Heart left ventricle (tissue), 16 donors: Measurements from ENCODE around the gene ARHGEF7. TPM values are rescaled to one million over a fixed set of nuclear protein-coding genes. Genes with fewer than 3 reads are reported as not detected.
"Not testable (repeated sequence)": the region's sequence is repeated elsewhere in the genome, so short reads cannot be mapped to it uniquely, and the experiment has no call there.

Source experiments
- ATAC-seq, 4 donors: fragments of 200-7000 bp; cut with Tn5 transposase; one replicate each; pipeline ENCODE4 v1.9.1; 2020 to 2022; ENCODE audit warnings: moderate library complexity in 4 of 4, mild to moderate bottlenecking in 3 of 4, moderate number of reproducible peaks in 1 of 4
- DNase-seq, 5 donors: peaks; one replicate each; pipeline ENCODE4 v3.0.0-alpha.2; 2020
- H3K27ac ChIP-seq, 12 donors: fragments of 200-600 bp; sonication (generic) in 4 of 12; one replicate each; pipeline versions ENCODE4 v1.5.0 to v1.8.0; 2016 to 2022; ENCODE audit warnings: mild to moderate bottlenecking in 2 of 12
- H3K27me3 ChIP-seq, 9 donors: fragments of 200-600 bp; sonication (generic) in 2 of 9; one replicate each; pipeline versions ENCODE4 v1.5.1 to v1.8.0; 2016 to 2022; ENCODE audit warnings: mild to moderate bottlenecking in 3 of 9
- H3K36me3 ChIP-seq, 9 donors: fragments of 200-600 bp; sonication (generic) in 2 of 9; one replicate each; pipeline versions ENCODE4 v1.5.0 to v1.8.0; 2018 to 2022; ENCODE audit warnings: mild to moderate bottlenecking in 2 of 9
- H3K4me1 ChIP-seq, 12 donors: fragments of 200-600 bp; sonication (generic) in 4 of 12; one replicate each; pipeline versions ENCODE4 v1.5.0 to v1.8.0; 2016 to 2022; ENCODE audit warnings: mild to moderate bottlenecking in 3 of 12
- H3K4me3 ChIP-seq, 12 donors: fragments of 200-600 bp; sonication (generic) in 4 of 12; one replicate each; pipeline versions ENCODE4 v1.5.0 to v1.8.0; 2017 to 2022; ENCODE audit warnings: mild to moderate bottlenecking in 9 of 12, moderate library complexity in 4 of 12
- H3K9me3 ChIP-seq, 12 donors: fragments of 200-600 bp; sonication (generic) in 4 of 12; one replicate each; pipeline versions ENCODE4 v1.5.0 to v1.8.0; 2016 to 2022; ENCODE audit warnings: mild to moderate bottlenecking in 1 of 12
- CTCF ChIP-seq, 12 donors: fragments of 200-600 bp; sonication (generic) in 4 of 12; IDR thresholded peaks; one replicate each; pipeline versions ENCODE4 v1.5.0 to v1.8.0; 2018 to 2022; ENCODE audit warnings: antibody characterized with exemption in 12 of 12, mild to moderate bottlenecking in 5 of 12
- POLR2A ChIP-seq, 2 donors: fragments of 450-650 bp; IDR thresholded peaks; one replicate each; pipeline ENCODE4 v1.6.1; 2017; ENCODE audit warnings: antibody characterized with exemption in 2 of 2, mild to moderate bottlenecking in 2 of 2, moderate library complexity in 2 of 2
- WGBS, 4 donors: extraction: QIAGEN DNeasy Blood & Tissue Kit in 2 of 4; methylation state at CpG; one replicate each; pipeline versions ENCODE4 v1.1.5 to v1.1.7; 2013 to 2018; 5-methylcytosine and 5-hydroxymethylcytosine counted together
- intact Hi-C, 10 donors: fragments of 100-400 bp; cut with DNase I; formaldehyde crosslinking; loops; one replicate each; pipeline versions ENCODE4 v1.11.1 to v1.14.2; 2022
- polyA plus RNA-seq, 2 donors: library from polyadenylated mRNA; stranded (reverse); fragments of 200-250 nt; gene quantifications; one replicate each; pipeline ENCODE4 v1.2.3, GENCODE V29; 2013
- total RNA-seq, 9 donors: library from RNA; depleted of rRNA in 2 of 9; stranded (reverse); fragments of >200 nt in 2 of 9; fragmentation: NEBNext Ultra II Directional in 3 of 9; extraction: Animal tissue kit (Norgen Biotek cat#: 25700) in 3 of 9; gene quantifications; one replicate each; pipeline versions ENCODE4 v1.1.0 to v1.2.4, GENCODE V29; 2016 to 2023
- donor health status: ischemic (EF 13 %, LVEDD 7.1; RV severe dilation, severe dysfunction).
- donor health status: healthy with polysubstance abuse.
- donor health status: DM: no; HTN: yes; CAD: no.
- donor health status: DM: no; HTN: no; CAD: no.
- donor health status: ischemic (EF 25% LVEDD 6.9; RV normal size, moderate dysfunction).
- donor health status: ischemic (EF 25% LVEDD 5.7; RV mildly dilated, moderate dysfunction).
- donor health status: healthy.
- donor health status: DM: yes; HTN: yes; CAD: no.
- donor health status: ischemic (EF 35%, LVEDD 5.7; RV mildly dilated, moderate dysfunction).
- donor health status: nonischemic (EF 11% LVEDD 7.7; RV severe dilation, severe dysfunction).
- donor health status: DM: yes; HTN: yes; CAD: no.
- donor health status: PGD.
- donor health status: ischemic (EF 29% LVEDD 5.4; RV normal size, mild dysfunction).
- donor health status: nonischemic (EF 23%, LVEDD 6.1; RV moderate dilation, normal function).

The ARHGEF7 gene
- total and polyA plus RNA-seq, 11 donors, result 16.6 to 60.9 (median 37.5) TPM

GRCh38 chr13:111256946-111257345 is 141.8 kb downstream of the ARHGEF7 start:
- DNase-seq, result no peak
- intact Hi-C loops, result no loop called here
- Histone ChIP-seq H3K27me3 (no peaks in the 10 kb centered on the region), H3K36me3 (peaks cover 0 to 65% (median 40%) of the 10 kb centered on the region in 9 donors), H3K27ac (no peak overlapping the region), H3K4me3 (no peak overlapping the region), H3K9me3 (peaks cover 0 to 15% (median 0%) of the 10 kb centered on the region in 12 donors), H3K4me1 (peaks cover 0 to 23% (median 14%) of the 10 kb centered on the region in 12 donors)
- TF ChIP-seq CTCF (IDR thresholded peaks at IDR 0.05), result no peak
- no peak for TF ChIP-seq POLR2A (IDR thresholded peaks at IDR 0.05)
- 54 to 72% (median 61%) methylated on average over 1 of the region's 1 CpG for WGBS, 4 donors
- ATAC-seq, result no peak

- WGBS, 4 donors, result 93 to 99% (median 95%) methylated on average over 2 of the region's 2 CpGs
- H3K4me3 ChIP-seq, H3K27me3 ChIP-seq, intact Hi-C loops, ATAC-seq, H3K27ac ChIP-seq, DNase-seq: not testable (repeated sequence)
- Histone ChIP-seq H3K9me3 (peaks cover 0 to 15% (median 0%) of the 10 kb centered on the region in 12 donors), H3K36me3 (peaks cover 0 to 57% (median 44%) of the 10 kb centered on the region in 9 donors), H3K4me1 (peaks cover 0 to 20% (median 7%) of the 10 kb centered on the region in 12 donors)
Observed at GRCh38 chr13:111257899-111258298, 142.8 kb downstream of the ARHGEF7 start.

- TF ChIP-seq CTCF (IDR thresholded peaks at IDR 0.05) (no peak), POLR2A (IDR thresholded peaks at IDR 0.05) (no peak)
- DNase-seq (no peak), ATAC-seq (no peak)
- WGBS, 4 donors, result 94 to 100% (median 96%) methylated on average over 2 to 3 of the region's 3 CpGs
- intact Hi-C loops, result no loop called here
- Histone ChIP-seq H3K4me3 (no peak overlapping the region), H3K4me1 (peaks cover 0 to 20% (median 5%) of the 10 kb centered on the region in 12 donors), H3K27me3 (no peaks in the 10 kb centered on the region), H3K36me3 (peaks cover 0 to 57% (median 47%) of the 10 kb centered on the region in 9 donors), H3K9me3 (peaks cover 0 to 15% (median 0%) of the 10 kb centered on the region in 12 donors), H3K27ac (no peak overlapping the region)
Observed at GRCh38 chr13:111258637-111259036, 143.5 kb downstream of the ARHGEF7 start.

GRCh38 chr13:111259058-111259457 is 143.9 kb downstream of the ARHGEF7 start:
- WGBS, 4 donors, result 93 to 99% (median 99%) methylated on average over 6 of the region's 6 CpGs
- ATAC-seq (no peak), DNase-seq (no peak)
- intact Hi-C loops, result no loop called here
- H3K9me3 ChIP-seq, result peaks cover 0 to 15% (median 0%) of the 10 kb centered on the region in 12 donors
- TF ChIP-seq CTCF (IDR thresholded peaks at IDR 0.05) (no peak), POLR2A (IDR thresholded peaks at IDR 0.05) (no peak)
- peaks cover 0 to 17% (median 4%) of the 10 kb centered on the region in 12 donors for H3K4me1 ChIP-seq
- no peaks in the 10 kb centered on the region for H3K27me3 ChIP-seq
- H3K27ac ChIP-seq, result no peak overlapping the region
- peaks cover 0 to 56% (median 44%) of the 10 kb centered on the region in 9 donors for H3K36me3 ChIP-seq
- H3K4me3 ChIP-seq, result no peak overlapping the region

- no peak for TF ChIP-seq POLR2A (IDR thresholded peaks at IDR 0.05)
- no peak for TF ChIP-seq CTCF (IDR thresholded peaks at IDR 0.05)
- no peak overlapping the region for H3K27ac ChIP-seq
- intact Hi-C loops, result no loop called here
- no peak overlapping the region for H3K4me3 ChIP-seq
- peaks cover 0 to 17% (median 4%) of the 10 kb centered on the region in 12 donors for H3K4me1 ChIP-seq
- H3K27me3 ChIP-seq, result no peaks in the 10 kb centered on the region
- peaks cover 0 to 15% (median 0%) of the 10 kb centered on the region in 12 donors for H3K9me3 ChIP-seq
- peaks cover 0 to 57% (median 43%) of the 10 kb centered on the region in 9 donors for H3K36me3 ChIP-seq
- DNase-seq (no peak), ATAC-seq (no peak)
Observed at GRCh38 chr13:111261326-111261725, 146.2 kb downstream of the ARHGEF7 start.
